Kidney (tissue), 14 donors: Measurements from ENCODE around the gene CHRD. TPM values are rescaled to one million over a fixed set of nuclear protein-coding genes. Genes with fewer than 3 reads are reported as not detected.

Experiments
- DNase-seq, 5 donors: peaks; one replicate each; pipeline ENCODE4 v3.0.0-alpha.2; 2013 to 2020
- FAIRE-seq: peaks from 2 replicates; lab custom pipeline; 2012; peaks lifted over from hg19 to GRCh38; lab: Jason Lieb, UNC
- H3K27ac ChIP-seq, 2 donors: one replicate each; pipeline ENCODE4 v1.7.0; 2013; ENCODE audit warnings: low read depth in 2 of 2, low read length in 2 of 2, inconsistent platforms in 1 of 2
- H3K27me3 ChIP-seq: one replicate; pipeline ENCODE4 v1.7.1; 2013; ENCODE audit warnings: low read length, inconsistent platforms; ENCODE audit not compliant: control insufficient read depth, insufficient read depth
- H3K36me3 ChIP-seq, 3 donors: one replicate each; pipeline versions ENCODE4 v1.7.0 to v1.7.1; 2013; ENCODE audit warnings: low read length in 3 of 3, control low read depth in 1 of 3, inconsistent platforms in 1 of 3; ENCODE audit not compliant: insufficient read depth in 3 of 3, control insufficient read depth in 2 of 3
- H3K4me1 ChIP-seq, 3 donors: one replicate each; pipeline versions ENCODE4 v1.7.0 to v1.7.1; 2013; ENCODE audit warnings: low read length in 3 of 3, inconsistent platforms in 1 of 3, low read depth in 1 of 3; ENCODE audit not compliant: control insufficient read depth in 2 of 3, insufficient read depth in 2 of 3
- H3K4me3 ChIP-seq, 3 donors: one replicate each; pipeline versions ENCODE4 v1.7.0 to v1.8.1; 2013; ENCODE audit warnings: low read length in 3 of 3, control low read depth in 1 of 3, inconsistent platforms in 1 of 3
- H3K9ac ChIP-seq, 3 donors: one replicate each; pipeline versions ENCODE4 v1.7.0 to v1.7.1; 2013; ENCODE audit warnings: low read length in 3 of 3, control low read depth in 1 of 3, inconsistent platforms in 1 of 3
- H3K9me3 ChIP-seq, 3 donors: one replicate each; pipeline versions ENCODE4 v1.7.0 to v1.7.1; 2013; ENCODE audit warnings: low read length in 3 of 3, control low read depth in 1 of 3, inconsistent platforms in 1 of 3; ENCODE audit not compliant: control insufficient read depth in 2 of 3, insufficient read depth in 1 of 3
- intact Hi-C: fragments of 100-400 bp; cut with DNase I; formaldehyde crosslinking; loops from one replicate; pipeline ENCODE4 v1.11.1; 2022
- polyA plus RNA-seq: library from polyadenylated mRNA; stranded (reverse); fragments of 350-450 nt; fragmentation: Illumina TruSeq; extraction: RNeasy Lipid Tissue Mini Kit (QIAGEN cat#74804); gene quantifications from one replicate; pipeline ENCODE4 v1.2.3, GENCODE V29; 2014; ENCODE audit warnings: low read depth, low replicate concordance; ENCODE audit not compliant: insufficient read depth
- total RNA-seq: library from RNA; stranded (reverse); fragmentation: NEBNext Ultra II Directional; extraction: Animal tissue kit (Norgen Biotek cat#: 25700); gene quantifications from one replicate; pipeline ENCODE4 v1.2.1, GENCODE V29; 2021
- TF ChIP-seq, protein P1 (sequence below): IDR thresholded peaks from 3 replicates; pipeline ENCODE4 v1.5.1; 2012; ENCODE audit warnings: mild to moderate bottlenecking, moderate library complexity, borderline replicate concordance; ENCODE audit not compliant: insufficient read depth; ENCODE audit errors: extremely low read depth
- donor health status: control.
- donor health status: control.
- donor health status: control.
- donor health status: control.
- donor health status: control.
- donor health status: DM: yes; HTN: yes; CAD: no.
- donor health status: Normal renal cell carcinoma (clear cell type).

Gene CHRD
- total and polyA plus RNA-seq, 2 donors from 2014 or later: 16.8 to 18.6 TPM

- no peak overlapping the region for H3K9ac ChIP-seq
- peaks cover 0 to 4% (median 3%) of the 10 kb centered on the region in 3 donors for H3K4me1 ChIP-seq
- no peak overlapping the region for H3K27ac ChIP-seq
- H3K4me3 ChIP-seq: no peak overlapping the region
- no peaks in the 10 kb centered on the region for H3K9me3 ChIP-seq
- H3K27me3 ChIP-seq: no peaks in the 10 kb centered on the region
- FAIRE-seq (no peak), DNase-seq (peak in 1 of 5 donors; percentile 4)
- peaks cover 7 to 34% (median 12%) of the 10 kb centered on the region in 3 donors for H3K36me3 ChIP-seq
- TF ChIP-seq, protein P1, sequence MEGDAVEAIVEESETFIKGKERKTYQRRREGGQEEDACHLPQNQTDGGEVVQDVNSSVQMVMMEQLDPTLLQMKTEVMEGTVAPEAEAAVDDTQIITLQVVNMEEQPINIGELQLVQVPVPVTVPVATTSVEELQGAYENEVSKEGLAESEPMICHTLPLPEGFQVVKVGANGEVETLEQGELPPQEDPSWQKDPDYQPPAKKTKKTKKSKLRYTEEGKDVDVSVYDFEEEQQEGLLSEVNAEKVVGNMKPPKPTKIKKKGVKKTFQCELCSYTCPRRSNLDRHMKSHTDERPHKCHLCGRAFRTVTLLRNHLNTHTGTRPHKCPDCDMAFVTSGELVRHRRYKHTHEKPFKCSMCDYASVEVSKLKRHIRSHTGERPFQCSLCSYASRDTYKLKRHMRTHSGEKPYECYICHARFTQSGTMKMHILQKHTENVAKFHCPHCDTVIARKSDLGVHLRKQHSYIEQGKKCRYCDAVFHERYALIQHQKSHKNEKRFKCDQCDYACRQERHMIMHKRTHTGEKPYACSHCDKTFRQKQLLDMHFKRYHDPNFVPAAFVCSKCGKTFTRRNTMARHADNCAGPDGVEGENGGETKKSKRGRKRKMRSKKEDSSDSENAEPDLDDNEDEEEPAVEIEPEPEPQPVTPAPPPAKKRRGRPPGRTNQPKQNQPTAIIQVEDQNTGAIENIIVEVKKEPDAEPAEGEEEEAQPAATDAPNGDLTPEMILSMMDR: no peak
- intact Hi-C loops: no loop called here
These were observed 11.2 kb upstream of the CHRD start for GRCh38 chr3:184368586-184369183.

DNA sequence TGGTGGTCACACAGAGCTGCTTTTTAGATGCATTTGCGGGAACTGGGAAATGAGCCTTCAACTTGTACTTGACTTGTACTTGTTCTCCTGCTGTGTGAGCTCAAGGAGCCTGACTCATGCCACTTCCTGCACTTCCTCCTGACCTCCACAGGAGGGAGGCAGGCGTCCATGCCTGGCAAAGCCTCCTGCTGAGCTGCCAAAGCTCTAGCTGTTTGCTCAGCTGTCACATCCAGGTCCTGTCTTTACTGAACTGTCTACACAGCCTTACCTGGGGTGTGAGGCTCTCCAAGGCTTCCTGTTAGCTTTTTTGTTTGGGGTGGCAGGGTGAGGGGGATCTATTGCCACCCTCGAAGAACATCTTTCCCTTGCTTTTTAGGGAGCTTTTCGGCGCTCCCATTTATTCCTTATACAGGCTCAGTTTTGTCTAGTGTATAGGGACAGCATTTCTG is 8.3 kb upstream of the CHRD start:
- no peaks in the 10 kb centered on the region for H3K4me1 ChIP-seq
- H3K27ac ChIP-seq: no peak overlapping the region
- no peaks in the 10 kb centered on the region for H3K27me3 ChIP-seq
- TF ChIP-seq, protein P1: peak; percentile 92
- H3K36me3 ChIP-seq: peaks cover 0 to 27% (median 8%) of the 10 kb centered on the region in 3 donors
- no peak overlapping the region for H3K9ac ChIP-seq
- no peaks in the 10 kb centered on the region for H3K9me3 ChIP-seq
- no peak overlapping the region for H3K4me3 ChIP-seq
- DNase-seq (peak; percentile 82 to 92 (median 86)), FAIRE-seq (no peak)
- intact Hi-C loops: loop anchor here (10.0 kb wide), 1 partner anchor 173 kb away; no protein-coding TSS in a partner anchor

- H3K9ac ChIP-seq: no peak overlapping the region
- H3K9me3 ChIP-seq: no peaks in the 10 kb centered on the region
- FAIRE-seq: no peak
- H3K27ac ChIP-seq: no peak overlapping the region
- H3K36me3 ChIP-seq: peaks cover 0 to 21% (median 7%) of the 10 kb centered on the region in 3 donors
- H3K4me1 ChIP-seq: peaks cover 0 to 1% (median 0%) of the 10 kb centered on the region in 3 donors
- TF ChIP-seq, protein P1: no peak
- DNase-seq: no peak
- H3K27me3 ChIP-seq: no peaks in the 10 kb centered on the region
- H3K4me3 ChIP-seq: no peak overlapping the region
- intact Hi-C loops: loop anchor here (10.0 kb wide), 1 partner anchor 172 kb away; no protein-coding TSS in a partner anchor
These were observed 7.5 kb upstream of the CHRD start for GRCh38 chr3:184372296-184372821.
